ENCODE results near the gene MYH9.
"Not testable (repeated sequence)": the region's sequence is repeated elsewhere in the genome, so short reads cannot be mapped to it uniquely, and the experiment has no call there.

MYH9 gene

DNA sequence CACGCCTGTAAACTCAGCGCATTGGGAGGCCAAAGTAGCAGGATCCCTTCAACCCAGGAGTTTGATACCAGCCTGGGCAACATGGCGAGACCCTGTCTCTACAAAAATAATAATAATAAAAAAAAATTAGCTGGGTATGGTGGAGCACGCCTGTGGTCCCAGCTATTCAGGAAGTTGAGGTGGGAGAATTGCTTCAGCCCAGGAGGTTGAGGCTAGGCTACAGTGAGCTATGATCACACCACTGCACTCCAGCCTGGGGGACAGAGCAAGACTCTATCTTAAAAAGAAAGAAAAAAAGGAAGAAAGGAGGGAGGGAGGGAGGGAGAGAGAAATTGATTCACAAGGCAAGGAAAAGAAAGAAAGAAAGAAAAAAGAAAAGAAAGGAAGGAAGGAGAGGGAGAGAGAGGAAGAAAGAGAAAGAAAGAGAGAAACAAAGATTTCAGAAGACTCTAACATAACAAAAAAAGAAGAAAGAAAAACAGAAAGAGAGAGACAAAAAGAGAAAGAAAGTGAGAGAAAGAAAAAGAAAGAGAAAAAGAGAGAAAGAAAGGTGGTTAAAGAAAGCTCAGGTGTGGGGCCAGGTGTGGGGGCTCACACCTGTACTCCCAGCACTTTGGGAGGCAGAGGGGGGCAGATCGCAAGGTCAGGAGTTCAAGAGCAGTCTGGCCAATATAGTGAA is 37.3 kb upstream of the MYH9 start:
- Histone ChIP-seq H3K27ac (ENCODE audit: low read depth, low read length) (no peak overlapping the region), H3K9me3 (ENCODE audit: control insufficient read depth in 5 of 5, low read length in 5 of 5) (no peaks in the 10 kb centered on the region), H3K4me3 (ENCODE audit: low read depth in 1 of 5, low read length in 5 of 5) (no peak overlapping the region), H3K27me3 (ENCODE audit: control insufficient read depth in 5 of 5, insufficient read depth in 4 of 5, low read length in 5 of 5) (no peaks in the 10 kb centered on the region), H3K36me3 (ENCODE audit: control insufficient read depth in 5 of 5, insufficient read depth in 5 of 5, low read length in 5 of 5) (no peaks in the 10 kb centered on the region), H3K4me1 (ENCODE audit: control insufficient read depth in 5 of 5, insufficient read depth in 5 of 5, low read length in 5 of 5) (peaks cover 1 to 22% (median 16%) of the 10 kb centered on the region in 5 donors), H3K9ac (ENCODE audit: low read length in 5 of 5) (no peak overlapping the region)

DNA sequence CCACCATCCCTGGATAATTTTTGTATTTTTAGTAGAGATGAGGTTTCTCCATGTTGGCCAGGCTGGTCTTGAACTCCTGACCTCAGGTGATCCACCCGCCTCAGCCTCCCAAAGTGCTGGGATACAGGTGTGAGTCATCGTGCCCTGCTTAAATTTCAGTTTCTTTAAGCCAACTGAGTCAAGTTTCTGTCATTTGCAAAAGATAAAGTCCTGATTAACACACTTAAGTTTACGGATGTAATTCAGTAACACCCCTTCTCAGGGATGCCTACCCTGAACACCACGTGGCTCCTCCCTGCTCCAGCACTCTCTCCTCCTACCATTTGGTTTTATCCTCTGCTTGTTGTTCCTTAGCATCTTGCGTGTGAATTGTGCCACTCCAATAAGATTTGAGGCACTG is 36.7 kb upstream of the MYH9 start:
- H3K36me3 ChIP-seq (ENCODE audit: control insufficient read depth in 5 of 5, insufficient read depth in 5 of 5, low read length in 5 of 5); H3K4me3 ChIP-seq (ENCODE audit: low read depth in 1 of 5, low read length in 5 of 5); H3K9ac ChIP-seq (ENCODE audit: low read length in 5 of 5); H3K27me3 ChIP-seq (ENCODE audit: control insufficient read depth in 5 of 5, insufficient read depth in 4 of 5, low read length in 5 of 5); H3K9me3 ChIP-seq (ENCODE audit: control insufficient read depth in 5 of 5, low read length in 5 of 5); H3K27ac ChIP-seq (ENCODE audit: low read depth, low read length): not testable (repeated sequence)
- peaks cover 1 to 27% (median 19%) of the 10 kb centered on the region in 5 donors for H3K4me1 ChIP-seq (ENCODE audit: control insufficient read depth in 5 of 5, insufficient read depth in 5 of 5, low read length in 5 of 5)

DNA sequence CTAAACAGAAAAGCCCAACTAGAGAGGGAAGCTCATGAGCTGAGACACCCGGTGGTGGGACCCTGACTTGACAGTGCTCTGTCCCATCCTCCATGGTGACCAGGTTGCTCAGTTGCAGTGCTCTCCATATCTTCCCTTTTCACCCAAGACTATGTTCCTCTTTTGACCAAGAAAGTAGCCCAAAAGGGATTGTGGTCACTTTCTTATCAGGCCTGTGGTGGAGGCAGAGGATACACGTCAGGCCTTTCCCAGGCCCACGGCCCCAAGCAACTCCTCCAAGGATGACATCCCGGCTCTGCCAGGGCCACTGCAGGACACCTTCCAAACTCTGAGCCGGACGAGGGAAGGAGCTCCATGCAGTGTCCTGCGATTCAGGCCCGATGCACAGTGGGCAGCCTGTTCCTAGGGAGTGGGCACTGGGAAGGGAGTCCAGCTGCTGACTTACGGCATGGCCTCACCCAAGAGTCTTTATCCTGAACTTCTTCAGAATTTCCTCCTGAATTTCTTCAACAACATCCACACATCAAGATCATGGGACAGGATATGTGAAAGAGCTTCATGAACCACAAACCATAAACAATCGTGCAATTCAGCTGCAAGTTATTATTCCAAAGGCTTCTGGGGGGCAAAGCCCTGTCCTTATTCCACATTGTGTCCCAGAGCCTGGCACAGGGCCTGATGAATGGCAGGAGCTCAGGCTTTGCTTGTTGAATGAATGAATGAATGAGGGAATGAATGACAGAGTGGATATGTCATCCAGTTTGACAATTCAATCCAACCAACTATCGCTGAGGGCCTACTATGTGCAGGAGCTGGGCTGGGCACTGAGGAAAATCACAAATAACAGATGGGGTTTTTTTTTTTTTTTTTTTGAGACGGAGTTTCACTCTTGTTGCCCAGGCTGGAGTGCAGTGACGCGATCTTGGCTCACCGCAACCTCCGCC is 36.0 kb upstream of the MYH9 start:
- Histone ChIP-seq H3K27ac (ENCODE audit: low read depth, low read length) (no peak overlapping the region), H3K9me3 (ENCODE audit: control insufficient read depth in 5 of 5, low read length in 5 of 5) (no peaks in the 10 kb centered on the region), H3K4me1 (ENCODE audit: control insufficient read depth in 5 of 5, insufficient read depth in 5 of 5, low read length in 5 of 5) (peaks cover 1 to 35% (median 27%) of the 10 kb centered on the region in 5 donors)

DNA sequence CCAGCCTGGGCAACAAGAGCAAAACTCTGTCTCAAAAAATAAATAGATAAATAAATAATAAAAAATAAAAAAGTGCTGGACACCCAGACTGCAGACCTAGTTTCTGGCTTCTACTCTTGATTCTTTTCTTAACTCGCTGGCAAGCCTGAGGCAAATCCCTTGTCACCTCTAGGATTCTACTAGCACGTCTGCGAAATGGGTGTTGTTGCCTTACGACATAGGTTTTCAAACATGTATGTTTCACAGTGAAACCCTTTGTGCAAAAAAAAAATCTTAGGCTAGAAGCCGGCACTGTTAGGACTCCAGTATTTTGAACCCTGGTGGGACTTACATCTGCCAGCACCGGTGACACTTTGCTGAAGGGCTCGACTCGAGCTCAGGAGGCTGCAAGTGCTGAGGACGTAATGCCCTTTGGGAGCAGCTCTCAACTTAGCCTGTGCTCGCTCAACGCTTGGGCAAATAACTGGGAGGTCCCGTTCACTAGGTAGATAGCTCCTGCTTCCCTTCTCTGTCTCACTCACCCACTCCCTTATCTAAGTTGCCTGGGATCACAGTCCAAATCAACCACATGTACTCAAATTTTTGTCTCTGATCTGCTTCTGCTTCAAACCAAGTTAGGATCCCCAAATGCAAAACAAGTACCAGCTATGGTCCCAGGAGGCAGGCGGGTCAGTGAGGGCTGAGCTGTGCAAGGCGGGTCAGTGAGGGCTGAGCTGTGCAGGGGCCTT is 34.7 kb upstream of the MYH9 start:
- no peaks in the 10 kb centered on the region for H3K27me3 ChIP-seq (ENCODE audit: control insufficient read depth in 5 of 5, insufficient read depth in 4 of 5, low read length in 5 of 5)
- no peak overlapping the region for H3K4me3 ChIP-seq (ENCODE audit: low read depth in 1 of 5, low read length in 5 of 5)
- no peaks in the 10 kb centered on the region for H3K36me3 ChIP-seq (ENCODE audit: control insufficient read depth in 5 of 5, insufficient read depth in 5 of 5, low read length in 5 of 5)
- no peaks in the 10 kb centered on the region for H3K9me3 ChIP-seq (ENCODE audit: control insufficient read depth in 5 of 5, low read length in 5 of 5)
- H3K27ac ChIP-seq (ENCODE audit: low read depth, low read length): no peak overlapping the region
- peaks cover 1 to 38% (median 30%) of the 10 kb centered on the region in 5 donors for H3K4me1 ChIP-seq (ENCODE audit: control insufficient read depth in 5 of 5, insufficient read depth in 5 of 5, low read length in 5 of 5)
- H3K9ac ChIP-seq (ENCODE audit: low read length in 5 of 5): no peak overlapping the region

More for the DNA sequence above, 36.0 kb upstream of the MYH9 start:
- Histone ChIP-seq H3K36me3 (ENCODE audit: control insufficient read depth in 5 of 5, insufficient read depth in 5 of 5, low read length in 5 of 5) (no peaks in the 10 kb centered on the region), H3K27me3 (ENCODE audit: control insufficient read depth in 5 of 5, insufficient read depth in 4 of 5, low read length in 5 of 5) (no peaks in the 10 kb centered on the region), H3K9ac (ENCODE audit: low read length in 5 of 5) (no peak overlapping the region), H3K4me3 (ENCODE audit: low read depth in 1 of 5, low read length in 5 of 5) (no peak overlapping the region)

DNA sequence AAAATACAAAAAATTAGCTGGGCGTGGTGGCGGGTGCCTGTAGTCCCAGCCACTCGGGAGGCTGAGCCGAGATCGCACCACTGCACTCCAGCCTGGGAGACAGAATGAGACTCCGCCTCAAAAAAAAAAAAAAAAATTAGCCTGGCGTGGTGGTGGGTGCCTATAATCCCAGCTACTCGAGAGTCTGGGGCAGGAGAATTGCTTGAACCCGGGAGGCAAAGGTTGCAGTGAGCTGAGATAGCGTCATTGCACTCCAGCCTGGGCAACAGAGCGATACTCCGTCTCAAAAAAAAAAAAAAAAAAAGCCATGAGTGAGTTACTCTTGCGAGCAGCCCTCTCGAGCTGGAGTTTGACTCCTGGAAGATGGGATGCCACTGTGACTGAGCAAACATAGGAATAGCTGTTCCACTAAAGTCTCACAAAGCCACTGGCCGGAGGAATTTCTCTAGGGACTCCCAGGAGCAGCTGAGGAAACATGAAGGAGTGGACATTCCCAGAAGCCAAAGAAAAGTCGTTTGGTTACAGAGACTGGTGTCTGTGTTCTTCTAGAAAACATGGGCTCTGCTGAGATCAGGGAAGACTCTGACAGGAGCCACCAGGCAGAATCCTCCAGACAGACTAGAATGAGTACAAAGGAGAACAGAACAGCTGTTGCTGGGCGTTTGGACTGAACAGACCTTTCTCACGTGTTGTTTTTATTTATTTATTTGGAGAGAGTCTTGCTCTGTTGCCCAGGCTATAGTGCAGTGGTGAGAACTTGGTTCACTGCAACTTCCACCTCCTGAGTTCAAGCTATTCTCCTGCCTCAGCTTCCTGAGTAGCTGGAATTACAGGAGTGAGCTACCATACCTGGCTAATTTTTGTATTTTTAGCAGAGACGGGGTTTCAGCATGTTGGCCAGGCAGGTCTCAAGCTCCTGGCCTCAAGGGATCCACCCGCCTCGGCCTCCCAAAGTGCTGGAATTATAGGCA is 32.4 kb upstream of the MYH9 start:
- Histone ChIP-seq H3K36me3 (ENCODE audit: control insufficient read depth in 5 of 5, insufficient read depth in 5 of 5, low read length in 5 of 5) (no peaks in the 10 kb centered on the region), H3K9me3 (ENCODE audit: control insufficient read depth in 5 of 5, low read length in 5 of 5) (no peaks in the 10 kb centered on the region), H3K27ac (ENCODE audit: low read depth, low read length) (peak overlapping the region; percentile 76), H3K9ac (ENCODE audit: low read length in 5 of 5) (peak overlapping the region in 1 of 5 donors; percentile 25), H3K27me3 (ENCODE audit: control insufficient read depth in 5 of 5, insufficient read depth in 4 of 5, low read length in 5 of 5) (no peaks in the 10 kb centered on the region), H3K4me3 (ENCODE audit: low read depth in 1 of 5, low read length in 5 of 5) (peak overlapping the region in 1 of 5 donors; percentile 52), H3K4me1 (ENCODE audit: control insufficient read depth in 5 of 5, insufficient read depth in 5 of 5, low read length in 5 of 5) (peaks cover 1 to 32% (median 25%) of the 10 kb centered on the region in 5 donors)

DNA sequence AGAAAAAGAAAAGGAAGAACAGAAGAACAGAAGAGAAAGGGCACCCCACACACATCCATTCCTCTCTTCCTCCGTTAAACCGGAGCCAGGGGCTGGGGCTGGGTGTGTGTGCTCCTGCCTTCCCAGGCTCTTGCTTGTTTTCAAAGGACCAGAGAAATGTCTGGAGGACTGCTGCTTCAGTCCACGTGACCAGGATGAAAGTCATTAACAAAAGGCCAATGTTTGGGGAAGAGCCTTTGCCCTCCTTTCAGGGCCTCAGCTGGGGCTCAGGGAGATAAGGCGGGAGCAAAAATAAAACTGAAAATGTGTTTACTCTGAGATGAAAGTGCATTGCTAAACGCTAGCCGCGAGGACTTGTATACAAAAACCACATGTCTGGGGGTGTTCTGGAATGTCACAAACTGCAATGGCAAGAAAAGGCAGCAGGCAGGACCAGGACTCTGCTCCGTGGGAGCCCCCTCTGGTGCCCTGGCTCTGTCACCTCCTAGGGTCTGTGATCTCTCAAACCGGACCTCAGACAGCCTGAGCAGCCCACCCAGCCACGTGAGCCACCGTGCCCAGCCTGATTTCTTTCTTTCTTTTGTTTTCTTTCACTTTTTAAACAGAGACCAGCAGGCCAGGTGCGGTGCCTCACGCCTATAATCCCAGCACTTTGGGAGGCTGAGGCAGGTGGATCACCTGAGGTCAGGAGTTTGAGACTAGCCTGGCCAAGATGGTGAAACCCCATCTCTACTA is 31.6 kb upstream of the MYH9 start:
- H3K27ac ChIP-seq (ENCODE audit: low read depth, low read length): peak overlapping the region; percentile 76
- peak overlapping the region; percentile 38 to 58 (median 51) for H3K4me3 ChIP-seq (ENCODE audit: low read depth in 1 of 5, low read length in 5 of 5)
- H3K27me3 ChIP-seq (ENCODE audit: control insufficient read depth in 5 of 5, insufficient read depth in 4 of 5, low read length in 5 of 5): no peaks in the 10 kb centered on the region
- no peaks in the 10 kb centered on the region for H3K36me3 ChIP-seq (ENCODE audit: control insufficient read depth in 5 of 5, insufficient read depth in 5 of 5, low read length in 5 of 5)
- H3K9ac ChIP-seq (ENCODE audit: low read length in 5 of 5): peak overlapping the region; percentile 28 to 56 (median 40)
- peaks cover 1 to 32% (median 25%) of the 10 kb centered on the region in 5 donors for H3K4me1 ChIP-seq (ENCODE audit: control insufficient read depth in 5 of 5, insufficient read depth in 5 of 5, low read length in 5 of 5)
- no peaks in the 10 kb centered on the region for H3K9me3 ChIP-seq (ENCODE audit: control insufficient read depth in 5 of 5, low read length in 5 of 5)

DNA sequence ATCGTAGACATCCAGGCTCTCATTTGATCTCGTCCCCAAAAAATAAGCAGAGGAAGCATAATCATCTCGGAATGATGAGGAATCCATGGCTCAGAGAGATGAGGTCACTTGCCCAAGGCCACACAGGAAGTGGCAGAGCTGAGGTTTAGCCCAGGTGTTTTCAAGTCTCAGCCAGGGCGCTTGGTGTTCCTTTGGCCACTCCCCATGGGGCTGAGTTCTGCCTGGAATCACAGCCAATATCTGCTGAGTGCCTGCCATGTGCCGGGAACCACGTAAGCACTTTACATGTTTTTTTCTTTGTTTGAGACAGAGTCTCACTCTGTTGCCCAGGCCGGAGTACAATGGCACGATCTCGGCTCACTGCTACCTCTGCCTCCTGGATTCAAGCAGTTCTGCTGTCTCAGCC is 29.5 kb upstream of the MYH9 start:
- Histone ChIP-seq H3K4me3 (ENCODE audit: low read depth in 1 of 5, low read length in 5 of 5) (no peak overlapping the region), H3K36me3 (ENCODE audit: control insufficient read depth in 5 of 5, insufficient read depth in 5 of 5, low read length in 5 of 5) (no peaks in the 10 kb centered on the region), H3K27me3 (ENCODE audit: control insufficient read depth in 5 of 5, insufficient read depth in 4 of 5, low read length in 5 of 5) (no peaks in the 10 kb centered on the region), H3K4me1 (ENCODE audit: control insufficient read depth in 5 of 5, insufficient read depth in 5 of 5, low read length in 5 of 5) (peaks cover 1 to 29% (median 27%) of the 10 kb centered on the region in 5 donors), H3K27ac (ENCODE audit: low read depth, low read length) (no peak overlapping the region), H3K9ac (ENCODE audit: low read length in 5 of 5) (no peak overlapping the region), H3K9me3 (ENCODE audit: control insufficient read depth in 5 of 5, low read length in 5 of 5) (no peaks in the 10 kb centered on the region)

DNA sequence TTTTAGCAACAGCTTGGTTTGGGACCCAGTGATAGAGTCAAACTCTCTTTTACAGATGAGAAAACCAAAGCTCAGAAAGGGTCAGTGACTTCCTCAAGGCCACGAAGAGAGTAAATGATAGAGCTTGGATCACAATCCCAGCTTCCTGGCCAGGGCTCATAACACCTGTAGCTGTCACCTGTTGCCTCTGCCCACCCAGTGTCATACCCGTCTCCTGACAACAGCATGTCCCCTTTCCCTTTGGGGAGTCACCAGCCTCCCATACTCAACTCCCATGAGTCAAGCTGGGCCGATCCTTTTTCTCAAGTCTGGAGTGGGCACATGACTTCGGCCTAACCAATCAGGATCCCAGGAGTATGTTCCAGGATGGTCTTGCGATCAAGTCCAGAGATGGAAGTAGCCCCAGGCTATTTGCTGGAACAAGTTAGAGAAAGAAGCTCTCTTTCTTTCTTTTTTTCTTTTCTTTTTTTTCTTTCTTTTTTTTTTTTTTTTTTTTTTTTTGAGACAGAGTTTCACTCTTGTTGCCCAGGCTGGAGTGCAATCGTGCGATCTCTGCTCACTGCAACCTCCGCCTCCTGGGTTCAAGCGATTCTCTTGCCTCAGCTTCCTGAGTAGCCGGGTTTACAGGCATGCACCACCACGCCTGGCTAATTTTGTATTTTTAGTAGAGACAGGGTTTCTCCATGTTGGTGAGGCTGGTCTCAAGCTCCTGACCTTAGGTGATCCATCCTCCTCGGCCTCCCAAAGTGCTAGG is 27.8 kb upstream of the MYH9 start:
- no peak overlapping the region for H3K27ac ChIP-seq (ENCODE audit: low read depth, low read length)
- no peaks in the 10 kb centered on the region for H3K36me3 ChIP-seq (ENCODE audit: control insufficient read depth in 5 of 5, insufficient read depth in 5 of 5, low read length in 5 of 5)
- no peak overlapping the region for H3K4me3 ChIP-seq (ENCODE audit: low read depth in 1 of 5, low read length in 5 of 5)
- peaks cover 1 to 29% (median 27%) of the 10 kb centered on the region in 5 donors for H3K4me1 ChIP-seq (ENCODE audit: control insufficient read depth in 5 of 5, insufficient read depth in 5 of 5, low read length in 5 of 5)
- no peaks in the 10 kb centered on the region for H3K27me3 ChIP-seq (ENCODE audit: control insufficient read depth in 5 of 5, insufficient read depth in 4 of 5, low read length in 5 of 5)
- no peaks in the 10 kb centered on the region for H3K9me3 ChIP-seq (ENCODE audit: control insufficient read depth in 5 of 5, low read length in 5 of 5)
- H3K9ac ChIP-seq (ENCODE audit: low read length in 5 of 5): no peak overlapping the region

Measured in subcutaneous abdominal adipose tissue (tissue), 5 donors.